C4-2B (cell line): ENCODE measurements around the gene WAC.

Experiments used
- H3K27ac ChIP-seq: fragments of 450-650 bp; 2 replicates; pipeline ENCODE4 v1.5.1; 2017
- ZFX ChIP-seq: fragments of 450-650 bp; IDR thresholded peaks from 2 replicates; pipeline ENCODE4 v1.6.1; 2017
- TF ChIP-seq, protein P1 (sequence below): fragments of 450-650 bp; conservative IDR thresholded peaks from 2 replicates; pipeline ENCODE4 v1.5.1; 2017; ENCODE audit warnings: mild to moderate bottlenecking

WAC gene

DNA sequence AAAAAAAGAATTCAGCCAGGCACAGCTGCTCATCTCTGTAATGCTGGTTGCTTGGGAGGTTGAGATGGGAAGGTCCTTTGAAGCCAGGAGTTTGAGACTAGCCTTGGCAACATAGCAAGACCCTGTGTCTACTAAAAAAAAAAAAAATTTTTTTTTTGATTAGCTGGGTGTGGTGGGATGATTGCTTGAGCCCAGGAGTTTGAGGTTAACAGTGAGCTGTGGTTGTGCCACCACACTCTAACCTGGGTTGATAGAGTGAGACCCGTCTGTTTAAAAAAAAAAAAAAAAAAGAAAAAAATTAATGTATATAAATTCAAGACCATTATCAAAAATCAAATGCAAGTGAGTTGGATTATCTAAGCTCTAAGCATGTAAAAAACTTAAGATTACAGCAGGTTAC lies 5.7 kb downstream of the WAC start:
- TF ChIP-seq, protein P1, sequence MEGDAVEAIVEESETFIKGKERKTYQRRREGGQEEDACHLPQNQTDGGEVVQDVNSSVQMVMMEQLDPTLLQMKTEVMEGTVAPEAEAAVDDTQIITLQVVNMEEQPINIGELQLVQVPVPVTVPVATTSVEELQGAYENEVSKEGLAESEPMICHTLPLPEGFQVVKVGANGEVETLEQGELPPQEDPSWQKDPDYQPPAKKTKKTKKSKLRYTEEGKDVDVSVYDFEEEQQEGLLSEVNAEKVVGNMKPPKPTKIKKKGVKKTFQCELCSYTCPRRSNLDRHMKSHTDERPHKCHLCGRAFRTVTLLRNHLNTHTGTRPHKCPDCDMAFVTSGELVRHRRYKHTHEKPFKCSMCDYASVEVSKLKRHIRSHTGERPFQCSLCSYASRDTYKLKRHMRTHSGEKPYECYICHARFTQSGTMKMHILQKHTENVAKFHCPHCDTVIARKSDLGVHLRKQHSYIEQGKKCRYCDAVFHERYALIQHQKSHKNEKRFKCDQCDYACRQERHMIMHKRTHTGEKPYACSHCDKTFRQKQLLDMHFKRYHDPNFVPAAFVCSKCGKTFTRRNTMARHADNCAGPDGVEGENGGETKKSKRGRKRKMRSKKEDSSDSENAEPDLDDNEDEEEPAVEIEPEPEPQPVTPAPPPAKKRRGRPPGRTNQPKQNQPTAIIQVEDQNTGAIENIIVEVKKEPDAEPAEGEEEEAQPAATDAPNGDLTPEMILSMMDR: no peak
- no peak for TF ChIP-seq ZFX
- no peak overlapping the region for H3K27ac ChIP-seq

DNA sequence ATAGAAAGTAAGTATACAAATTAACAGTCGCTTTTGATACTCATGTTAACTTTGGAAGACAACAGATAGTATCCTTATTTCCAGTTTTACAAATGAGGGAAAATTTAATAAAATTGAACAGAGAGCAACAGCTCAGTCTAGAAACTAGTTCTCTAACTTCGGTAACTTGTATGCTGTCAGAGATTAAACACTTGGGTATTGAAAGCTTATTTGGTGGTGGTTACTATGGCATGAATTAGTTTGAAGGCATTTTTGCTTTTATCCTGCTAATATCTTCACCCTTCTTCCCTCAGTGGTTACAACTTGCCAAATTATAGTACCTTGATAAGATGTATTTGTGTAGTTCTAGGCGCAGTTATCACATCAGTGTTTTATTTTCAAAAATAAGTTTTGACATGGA lies 7.2 kb downstream of the WAC start:
- no peak for TF ChIP-seq ZFX
- TF ChIP-seq, protein P1: no peak
- no peak overlapping the region for H3K27ac ChIP-seq

DNA sequence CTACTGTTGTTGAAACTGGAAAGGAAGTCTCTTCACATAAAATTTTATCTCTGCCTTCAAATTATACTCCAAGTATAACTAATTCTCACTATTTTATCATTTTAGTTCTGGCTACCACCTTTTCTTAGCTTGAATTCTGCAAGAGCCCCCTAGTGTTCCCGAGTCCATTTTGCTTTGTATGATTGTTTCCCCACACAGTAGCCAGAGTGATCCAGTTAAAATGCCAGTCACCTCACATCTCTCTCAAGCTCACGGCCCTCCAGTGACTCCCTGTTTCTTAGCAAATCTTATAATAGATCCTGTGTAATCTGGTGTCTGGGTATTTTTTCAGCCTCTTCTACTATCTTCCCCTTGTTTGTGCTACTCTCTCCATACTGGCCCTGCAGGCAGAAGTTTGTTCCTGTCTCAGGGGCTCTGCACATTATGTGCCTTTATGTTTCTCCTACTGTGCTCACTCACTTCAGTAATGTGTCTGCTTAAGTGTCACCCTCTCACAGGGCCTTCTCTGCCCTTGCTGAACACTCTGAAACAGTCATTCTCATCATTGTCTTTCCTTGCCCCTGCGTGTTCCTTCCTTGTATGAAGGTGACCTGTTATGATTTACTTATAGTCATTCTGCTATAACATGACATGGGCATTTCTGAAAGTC lies 8.9 kb downstream of the WAC start:
- TF ChIP-seq, protein P1: no peak
- no peak for TF ChIP-seq ZFX
- H3K27ac ChIP-seq: no peak overlapping the region; the same call in 1 of the 2 replicates

DNA sequence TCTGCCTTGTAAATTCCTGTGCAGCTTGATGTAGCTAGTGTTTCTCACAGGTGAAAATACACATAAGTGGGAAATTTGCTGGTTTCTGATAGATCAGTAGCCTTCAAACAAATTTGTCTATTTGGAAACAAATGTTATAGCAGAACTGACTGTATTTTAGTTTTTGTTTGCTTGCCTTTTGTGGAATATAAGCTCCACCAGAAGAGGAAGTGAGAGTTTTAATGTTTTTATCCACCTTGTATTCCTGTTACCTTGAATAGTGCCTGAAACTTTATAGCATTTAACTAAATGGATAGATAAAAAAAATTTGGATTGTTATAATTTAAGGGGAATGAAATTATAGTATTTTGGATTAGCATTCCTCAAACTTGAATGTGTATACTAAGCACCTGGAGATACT lies 9.8 kb downstream of the WAC start:
- H3K27ac ChIP-seq: no peak overlapping the region
- TF ChIP-seq, protein P1: no peak
- TF ChIP-seq ZFX: no peak

DNA sequence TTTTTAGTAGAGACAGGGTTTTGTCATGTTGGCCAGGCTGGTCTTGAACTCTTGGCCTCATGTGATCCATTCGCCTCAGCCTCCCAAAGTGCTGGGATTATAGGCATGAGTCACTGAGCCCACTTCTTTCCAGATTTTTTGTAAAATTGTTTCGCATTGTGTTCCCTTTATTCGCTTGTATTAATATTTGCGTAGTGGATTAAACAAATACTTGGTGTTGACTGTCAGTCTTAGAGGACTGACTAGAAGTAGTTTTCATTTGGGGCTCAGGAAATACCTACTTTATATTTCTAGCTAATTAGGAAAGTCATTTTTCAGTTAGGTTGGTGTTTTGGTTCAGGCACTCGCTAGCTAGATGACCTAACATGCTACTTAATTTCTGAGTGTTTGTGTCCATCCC lies 11.1 kb downstream of the WAC start:
- TF ChIP-seq, protein P1: no peak
- no peak for TF ChIP-seq ZFX
- no peak overlapping the region; the same call in 1 of the 2 replicates for H3K27ac ChIP-seq

DNA sequence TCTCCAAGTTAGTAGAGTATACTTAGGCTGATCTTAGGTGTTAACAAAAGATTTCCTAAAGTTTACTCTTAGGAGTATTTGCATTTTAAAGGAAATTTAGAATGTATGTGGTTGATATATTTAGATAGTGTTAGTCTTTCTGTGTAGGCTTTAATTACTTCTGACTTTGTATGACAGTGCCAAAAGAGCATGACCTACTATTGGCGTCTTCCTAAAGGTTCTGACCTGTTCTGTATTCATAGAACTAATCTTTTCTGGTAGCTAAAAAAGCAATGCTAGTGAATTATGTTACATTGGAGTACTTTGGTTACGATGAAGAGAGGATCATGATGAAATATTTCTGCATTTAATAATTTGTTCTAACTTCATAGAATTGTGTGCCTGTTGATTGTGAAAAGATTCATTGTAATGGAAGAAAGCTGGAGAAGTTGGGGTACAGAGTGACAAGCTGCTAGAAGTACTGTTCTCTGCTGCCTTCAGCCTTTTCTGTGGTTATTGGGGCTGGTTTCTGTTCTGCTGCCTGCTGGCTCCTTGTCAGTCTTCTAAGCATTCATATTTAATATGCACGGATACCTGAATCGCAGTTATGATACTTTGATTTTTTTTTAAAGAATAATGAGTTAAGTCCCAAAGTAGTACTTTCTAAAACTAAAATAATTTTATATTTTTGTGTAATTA lies 13.2 kb downstream of the WAC start:
- no peak for TF ChIP-seq ZFX
- TF ChIP-seq, protein P1: no peak
- H3K27ac ChIP-seq: no peak overlapping the region

DNA sequence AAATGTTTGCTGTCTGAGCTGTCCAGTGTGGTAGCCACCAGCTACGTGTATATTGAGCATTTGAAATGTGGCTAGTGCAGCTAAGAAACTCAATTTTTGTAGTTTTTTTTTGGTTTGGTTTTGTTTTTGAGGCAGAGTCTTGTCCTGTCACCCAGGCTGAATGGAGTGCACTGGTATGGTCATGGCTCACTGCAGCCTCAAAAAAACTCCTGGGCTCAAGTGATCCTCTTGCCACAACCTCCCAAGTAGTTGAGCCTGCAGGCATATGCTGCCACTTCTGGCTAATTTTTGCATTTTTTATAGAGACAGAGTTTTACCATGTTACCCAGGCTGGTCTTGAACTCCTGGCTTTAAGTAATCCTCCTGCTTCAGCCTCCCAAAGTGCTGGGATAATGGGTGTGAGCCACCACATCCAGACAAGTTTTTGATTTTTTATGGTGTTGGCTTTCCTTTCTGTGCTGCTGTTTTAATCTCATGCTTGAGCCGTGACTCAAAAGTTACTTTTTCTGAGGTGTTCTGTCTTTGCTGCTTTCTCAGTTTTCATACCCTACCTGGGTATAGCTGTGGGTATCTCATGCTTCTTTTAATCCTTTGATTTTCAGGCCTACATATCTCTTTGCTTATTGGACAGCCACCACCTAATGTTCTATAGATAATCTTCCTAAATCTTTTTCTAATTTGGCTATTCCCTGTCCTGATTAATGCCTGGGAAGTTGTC lies 16.0 kb downstream of the WAC start:
- H3K27ac ChIP-seq: no peak overlapping the region
- no peak for TF ChIP-seq ZFX
- TF ChIP-seq, protein P1: no peak
